ENCODE results near the gene CYB561A3.

GRCh38 chr11:61367406-61367805 is 5.7 kb upstream of the CYB561A3 start:
- TF ChIP-seq E2F6 (IDR thresholded peaks at IDR 0.05; ENCODE audit: borderline replicate concordance, low read depth): no peak
- no peak for TF ChIP-seq POLR2A (IDR thresholded peaks at IDR 0.05; ENCODE audit: low read length)
- no peak for TF ChIP-seq MAX (IDR thresholded peaks at IDR 0.05)
- no peak for TF ChIP-seq CTCF (IDR thresholded peaks at IDR 0.05)
- TF ChIP-seq BHLHE40 (IDR thresholded peaks at IDR 0.05; ENCODE audit: low read depth, low read length): no peak

Data from A549 (cell line).